Stimulated activated CD4-positive, alpha-beta T cell treated with anti-CD3 and anti-CD28 coated beads, Interleukin-2, amount 100 ng/mL, for 48 hours (primary cell): ENCODE measurements around the gene ACTR1B.
"Not testable (repeated sequence)": the region's sequence is repeated elsewhere in the genome, so short reads cannot be mapped to it uniquely, and the experiment has no call there.

Experiments used
- DNase-seq, 2 donors: peaks; one replicate each; pipeline ENCODE4 v3.0.0-alpha.2; 2020

The ACTR1B gene

DNA sequence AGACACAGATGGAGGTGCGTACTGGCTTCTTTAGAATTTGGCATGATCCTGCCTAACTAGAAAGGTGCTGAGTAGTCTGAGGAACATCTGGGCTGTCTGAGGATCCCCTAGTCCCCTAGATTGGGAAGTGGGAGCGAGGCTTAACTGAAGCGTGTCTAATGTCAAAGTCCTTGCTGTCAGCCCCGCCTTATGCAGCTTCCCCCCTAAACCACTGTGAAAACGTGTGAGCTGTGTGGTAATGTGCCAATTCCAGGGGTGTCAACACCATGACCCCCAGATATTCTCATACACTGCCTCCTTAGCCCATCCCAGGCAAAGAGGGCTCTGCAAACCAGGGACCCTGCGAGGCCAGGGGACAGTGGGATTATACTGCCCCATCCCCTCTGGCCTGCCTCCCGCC lies 51.9 kb downstream of the ACTR1B start:
- not testable (repeated sequence) for DNase-seq

DNA sequence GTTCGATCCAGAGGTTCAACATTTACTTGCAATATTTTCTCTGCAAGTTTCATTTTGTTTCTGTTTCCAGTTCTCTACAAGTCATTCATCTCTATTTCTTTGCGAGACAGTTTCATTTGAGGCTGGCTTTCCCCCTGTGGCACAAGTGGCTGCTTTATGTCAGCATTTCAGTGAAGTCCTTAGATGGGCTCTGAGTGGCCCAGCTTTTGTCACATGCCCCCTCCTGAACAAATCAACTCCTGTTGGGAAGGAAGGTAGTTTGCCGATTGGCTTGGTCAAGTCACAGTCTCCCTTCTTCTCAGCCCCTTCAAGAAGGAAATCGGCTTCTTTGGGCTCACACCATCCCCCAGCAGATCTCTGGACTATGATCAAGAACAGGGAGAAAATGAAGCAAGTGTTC lies 55.1 kb downstream of the ACTR1B start:
- not testable (repeated sequence) for DNase-seq
